22Rv1 (cell line): ENCODE data around the gene RPL32.
A peak's percentile ranks its signal among the peaks of the same experiment; 100 is the strongest.

ENCODE experiments used
- CTCF ChIP-seq: fragments of 450-650 bp; IDR thresholded peaks from 2 replicates; pipeline ENCODE4 v1.5.1; 2017; ENCODE audit warnings: mild to moderate bottlenecking
- ZFX ChIP-seq: fragments of 450-650 bp; IDR thresholded peaks from 2 replicates; pipeline ENCODE4 v1.6.1; 2017; ENCODE audit warnings: antibody characterized with exemption, borderline replicate concordance

DNA sequence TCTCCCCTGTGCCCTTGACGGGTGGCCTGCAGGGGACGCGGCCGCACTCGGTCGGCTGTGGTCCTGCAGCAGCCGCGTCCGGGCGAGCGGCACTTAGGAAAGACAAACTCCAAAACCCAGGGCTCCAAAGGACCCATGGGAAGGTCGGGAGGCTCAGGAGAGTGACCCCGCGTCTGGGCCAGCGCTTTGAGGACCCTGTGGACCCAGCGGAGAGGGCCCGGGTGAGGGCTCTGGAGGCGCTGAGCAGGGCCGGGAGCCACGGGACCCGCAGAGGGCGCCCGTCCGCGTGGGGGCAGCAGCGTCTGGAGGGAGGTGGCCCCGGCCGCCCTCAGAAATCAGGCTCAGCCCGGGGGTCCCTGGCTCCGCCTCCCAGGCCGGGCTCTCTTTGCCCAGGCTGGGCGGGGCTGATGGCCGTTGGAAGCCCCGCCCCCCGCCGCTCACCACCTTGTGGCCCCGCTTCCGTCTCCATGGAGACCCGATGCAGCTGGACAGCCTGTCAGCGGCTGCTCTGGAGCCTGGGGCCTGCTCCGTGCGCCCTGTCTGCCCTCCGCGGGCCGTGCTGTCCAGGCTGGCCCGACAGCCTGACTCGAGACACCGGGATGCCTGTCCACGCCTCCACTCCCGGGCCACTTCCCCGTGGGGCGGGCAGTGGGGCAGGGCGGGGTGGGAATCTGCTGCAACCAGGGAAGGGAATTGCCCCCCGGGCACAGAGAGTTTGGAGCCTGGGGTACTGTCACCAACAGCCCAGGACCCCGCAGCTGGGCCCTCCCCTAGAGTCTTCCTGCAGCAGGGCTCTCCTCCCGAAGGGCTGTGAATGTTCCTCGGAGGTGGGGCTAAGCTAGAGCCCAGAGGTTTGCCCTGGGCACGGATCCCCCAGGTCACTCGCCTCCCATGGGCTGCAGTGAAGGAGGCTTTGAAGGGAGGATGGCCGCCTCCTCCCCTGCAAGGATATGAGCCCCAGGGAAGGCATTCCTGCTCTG lies 34.8 kb upstream of the RPL32 start:
- TF ChIP-seq CTCF (peak; percentile 55), ZFX (no peak)
